A673 (cell line): ENCODE data around the gene YIPF3.
"Not testable (repeated sequence)": the region's sequence is repeated elsewhere in the genome, so short reads cannot be mapped to it uniquely, and the experiment has no call there.

Experiments used
- EZH2 ChIP-seq: fragments of 200-600 bp; sonication (generic); IDR thresholded peaks from 2 replicates; pipeline ENCODE4 v1.6.1; 2017; ENCODE audit warnings: borderline replicate concordance, low read depth, mild to moderate bottlenecking, mixed read lengths, antibody characterized with exemption, low read length; ENCODE audit not compliant: poor library complexity, severe bottlenecking
- TF ChIP-seq, protein P1 (sequence below): fragments of 300-800, 200-600 bp; sonication (generic); conservative IDR thresholded peaks from 2 replicates; pipeline ENCODE4 v1.5.1; 2017; ENCODE audit warnings: low read depth, mild to moderate bottlenecking, antibody characterized with exemption, low read length, moderate library complexity, mixed read lengths

DNA sequence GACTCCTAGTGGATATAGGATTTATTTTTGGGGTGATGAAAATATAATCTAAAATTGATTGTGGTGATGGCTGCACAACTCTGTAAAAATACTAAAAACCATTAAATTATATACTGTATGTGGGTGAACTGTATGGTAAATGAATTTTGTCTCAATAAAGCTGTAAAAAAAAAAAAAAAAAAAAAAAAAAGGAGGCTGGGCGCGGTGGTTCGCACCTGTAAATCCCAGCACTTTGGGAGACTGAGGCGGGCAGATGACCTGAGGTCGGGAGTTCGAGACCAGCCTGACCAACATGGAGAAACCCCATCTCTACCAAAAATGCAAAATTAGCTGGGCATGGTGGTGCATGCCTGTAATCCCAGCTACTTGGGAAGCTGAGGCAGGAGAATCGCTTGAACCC is 40.9 kb upstream of the YIPF3 start:
- TF ChIP-seq, protein P1, sequence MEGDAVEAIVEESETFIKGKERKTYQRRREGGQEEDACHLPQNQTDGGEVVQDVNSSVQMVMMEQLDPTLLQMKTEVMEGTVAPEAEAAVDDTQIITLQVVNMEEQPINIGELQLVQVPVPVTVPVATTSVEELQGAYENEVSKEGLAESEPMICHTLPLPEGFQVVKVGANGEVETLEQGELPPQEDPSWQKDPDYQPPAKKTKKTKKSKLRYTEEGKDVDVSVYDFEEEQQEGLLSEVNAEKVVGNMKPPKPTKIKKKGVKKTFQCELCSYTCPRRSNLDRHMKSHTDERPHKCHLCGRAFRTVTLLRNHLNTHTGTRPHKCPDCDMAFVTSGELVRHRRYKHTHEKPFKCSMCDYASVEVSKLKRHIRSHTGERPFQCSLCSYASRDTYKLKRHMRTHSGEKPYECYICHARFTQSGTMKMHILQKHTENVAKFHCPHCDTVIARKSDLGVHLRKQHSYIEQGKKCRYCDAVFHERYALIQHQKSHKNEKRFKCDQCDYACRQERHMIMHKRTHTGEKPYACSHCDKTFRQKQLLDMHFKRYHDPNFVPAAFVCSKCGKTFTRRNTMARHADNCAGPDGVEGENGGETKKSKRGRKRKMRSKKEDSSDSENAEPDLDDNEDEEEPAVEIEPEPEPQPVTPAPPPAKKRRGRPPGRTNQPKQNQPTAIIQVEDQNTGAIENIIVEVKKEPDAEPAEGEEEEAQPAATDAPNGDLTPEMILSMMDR = not testable (repeated sequence)
- TF ChIP-seq EZH2 = not testable (repeated sequence)
